GM12801 (cell line): ENCODE data around the gene TMPRSS13.

Experiments used
- CTCF ChIP-seq: IDR thresholded peaks from one replicate; pipeline ENCODE4 v1.5.1; 2011; ENCODE audit warnings: control low read depth; ENCODE audit not compliant: insufficient read length; ENCODE audit errors: extremely low read depth

Gene TMPRSS13

DNA sequence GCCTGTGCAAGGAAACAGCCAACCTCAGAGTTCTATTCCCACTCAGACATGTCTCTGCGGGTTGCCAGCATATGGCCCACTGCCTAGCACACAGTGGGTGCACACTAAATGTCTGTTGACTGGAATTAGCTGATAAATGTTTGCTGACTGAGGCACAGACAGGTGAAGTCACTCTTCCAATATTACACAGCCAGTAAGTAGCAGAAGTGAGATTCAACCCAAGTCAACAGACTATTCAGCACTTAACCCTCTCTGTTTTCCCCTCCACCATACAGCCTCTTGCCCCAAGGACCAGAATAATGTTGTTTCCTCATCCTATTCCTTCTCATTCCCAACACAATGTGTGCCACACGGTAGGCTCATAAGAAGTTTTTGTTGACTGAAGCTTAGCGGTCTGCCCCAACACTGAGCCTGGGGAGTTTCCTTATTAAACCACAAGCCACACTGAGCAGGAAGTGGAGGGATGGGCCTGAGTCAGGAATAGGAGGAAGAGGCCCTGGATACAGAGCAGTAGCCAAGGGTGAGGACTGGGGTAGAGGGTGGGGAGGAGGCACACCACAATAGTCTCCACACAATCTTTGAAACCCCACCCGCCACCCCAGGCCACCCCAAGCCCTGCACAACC, 41.3 kb upstream of the TMPRSS13 start:
- no peak for TF ChIP-seq CTCF

- no peak for TF ChIP-seq CTCF
Measured at GRCh38 chr11:117969160-117969991, 40.2 kb upstream of the TMPRSS13 start.

DNA sequence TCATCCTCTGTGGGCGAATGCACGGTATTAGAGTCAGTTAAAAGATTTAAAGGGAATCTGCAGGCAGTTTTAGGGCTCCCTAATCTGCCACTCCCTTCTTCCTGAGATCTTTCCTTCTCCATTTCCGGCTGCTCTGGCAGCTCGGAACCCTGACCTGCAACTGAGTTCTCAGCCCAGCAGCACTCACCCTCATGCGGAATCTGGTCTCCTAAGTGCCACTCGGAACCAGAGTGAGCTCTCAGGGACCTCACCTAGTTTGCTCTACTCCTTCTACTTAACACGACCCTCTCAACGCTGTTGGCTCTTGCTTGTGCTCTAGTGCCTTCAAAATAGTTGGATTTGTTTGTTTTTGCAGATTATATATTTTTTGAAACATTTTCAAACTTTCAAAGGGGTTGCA, 37.7 kb upstream of the TMPRSS13 start:
- TF ChIP-seq CTCF = no peak

GRCh38 chr11:117962826-117963225, 33.6 kb upstream of the TMPRSS13 start:
- TF ChIP-seq CTCF = no peak

DNA sequence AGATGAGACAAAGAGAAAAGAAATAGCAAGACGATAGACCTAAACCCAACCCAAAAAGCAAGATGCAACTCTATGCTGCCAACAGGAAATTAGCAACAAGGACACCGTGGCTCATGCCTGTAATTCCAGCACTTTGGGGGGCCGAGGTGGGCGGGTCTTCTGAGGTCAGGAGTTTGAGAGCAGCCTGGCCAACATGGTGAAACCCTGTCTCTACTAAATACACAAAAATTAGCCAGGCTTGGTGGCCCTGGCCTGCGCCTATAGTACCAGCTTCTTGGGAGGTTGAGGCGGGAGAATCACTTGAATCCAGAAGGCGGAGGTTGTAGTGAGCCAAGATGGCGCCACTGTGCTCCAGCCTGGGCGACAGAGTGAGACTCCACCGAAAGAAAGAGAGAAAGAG, 32.7 kb upstream of the TMPRSS13 start:
- TF ChIP-seq CTCF = no peak

- no peak for TF ChIP-seq CTCF
Measured at GRCh38 chr11:117960406-117960805, 31.2 kb upstream of the TMPRSS13 start.

GRCh38 chr11:117959438-117960149, 30.4 kb upstream of the TMPRSS13 start:
- TF ChIP-seq CTCF = no peak
